Loucy (cell line): ENCODE data around the gene OSBPL9.
A peak's percentile ranks its signal among the peaks of the same experiment; 100 is the strongest.

Experiments used
- H2AFZ ChIP-seq: fragments of 200-600 bp; sonication (generic); 2 replicates; pipeline ENCODE4 v1.6.0; 2016; ENCODE audit warnings: antibody characterized with exemption, mild to moderate bottlenecking, low read length, moderate library complexity
- H3F3A ChIP-seq: fragments of 200-600 bp; 2 replicates; pipeline ENCODE4 v1.6.0; 2016; ENCODE audit warnings: antibody characterized with exemption, low read depth, mild to moderate bottlenecking
- H3K27me3 ChIP-seq: fragments of 200-600 bp; sonication (generic); 2 replicates; pipeline ENCODE4 v1.6.1; 2014; ENCODE audit warnings: low read length, mild to moderate bottlenecking; ENCODE audit not compliant: insufficient read depth, poor library complexity, severe bottlenecking
- H3K36me3 ChIP-seq: fragments of 200-600 bp; sonication (generic); 2 replicates; pipeline ENCODE4 v1.6.1; 2016; ENCODE audit warnings: low read length; ENCODE audit not compliant: insufficient read depth
- H3K4me1 ChIP-seq: fragments of 200-600 bp; sonication (generic); 2 replicates; pipeline ENCODE4 v1.5.1; 2014; ENCODE audit warnings: low read length, mild to moderate bottlenecking; ENCODE audit not compliant: insufficient read depth, poor library complexity, severe bottlenecking
- H3K4me2 ChIP-seq: fragments of 200-600 bp; sonication (generic); 2 replicates; pipeline ENCODE4 v1.6.0; 2014; ENCODE audit warnings: antibody characterized with exemption, low read length, low read depth, mild to moderate bottlenecking; ENCODE audit not compliant: poor library complexity, severe bottlenecking
- H3K4me3 ChIP-seq: fragments of 200-600 bp; sonication (generic); 2 replicates; pipeline ENCODE4 v1.5.1; 2014; ENCODE audit warnings: low read length, mild to moderate bottlenecking, mixed read lengths; ENCODE audit not compliant: poor library complexity, severe bottlenecking
- H3K79me2 ChIP-seq: fragments of 200-600 bp; sonication (generic); 2 replicates; pipeline ENCODE4 v1.6.1; 2014; ENCODE audit warnings: low read length; ENCODE audit not compliant: insufficient read depth
- H3K9ac ChIP-seq: fragments of 200-600 bp; sonication (generic); 2 replicates; pipeline ENCODE4 v1.6.0; 2014; ENCODE audit warnings: mild to moderate bottlenecking, low read depth, low read length, moderate library complexity; ENCODE audit not compliant: poor library complexity, severe bottlenecking
- H3K9me2 ChIP-seq: fragments of 200-600 bp; sonication (generic); replicated peaks from 2 replicates; pipeline ENCODE4 v1.6.1; 2016; ENCODE audit warnings: low read depth, low read length, mixed read lengths
- H3K9me3 ChIP-seq: fragments of 200-600 bp; sonication (generic); 2 replicates; pipeline ENCODE4 v1.6.1; 2014; ENCODE audit warnings: mild to moderate bottlenecking, antibody characterized with exemption, low read length, low read depth; ENCODE audit not compliant: insufficient read depth
- H4K20me1 ChIP-seq: fragments of 200-600 bp; sonication (generic); 2 replicates; pipeline ENCODE4 v1.6.0; 2014; ENCODE audit warnings: antibody characterized with exemption, low read length, mild to moderate bottlenecking; ENCODE audit not compliant: insufficient read depth, poor library complexity, severe bottlenecking
- EZH2phosphoT487 ChIP-seq: fragments of 200-600 bp; IDR thresholded peaks from 2 replicates; pipeline ENCODE4 v1.6.1; 2018; ENCODE audit warnings: antibody characterized with exemption, mild to moderate bottlenecking, moderate library complexity, borderline replicate concordance
- TF ChIP-seq, protein P1 (sequence below): fragments of 200-600 bp; sonication (generic); conservative IDR thresholded peaks from 2 replicates; pipeline ENCODE4 v1.5.1; 2014; ENCODE audit warnings: mild to moderate bottlenecking, antibody characterized with exemption, low read length

Gene OSBPL9

DNA sequence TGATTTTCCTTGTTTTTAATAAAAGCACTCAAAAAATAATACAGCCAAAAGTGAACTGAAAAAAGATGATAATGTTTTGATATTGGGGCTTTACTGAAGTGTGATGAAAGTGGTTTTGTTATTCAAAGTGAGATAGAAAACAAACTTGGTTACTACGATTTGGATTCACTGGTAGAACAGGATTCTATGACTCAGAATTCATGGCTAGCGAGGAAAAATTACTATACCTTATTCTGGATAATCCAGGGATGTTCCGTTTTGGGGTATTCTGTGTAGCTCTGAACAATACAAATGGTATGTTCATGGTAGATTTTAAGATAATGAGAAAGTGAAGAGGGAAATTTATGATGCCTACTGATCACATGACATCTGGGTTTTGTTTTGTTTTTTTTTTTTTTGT lies 144.0 kb downstream of the OSBPL9 start:
- Histone ChIP-seq H4K20me1 (peaks cover 4% of the 10 kb centered on the region), H3K36me3 (peaks cover 39% of the 10 kb centered on the region; the same call in 1 of the 2 replicates), H3K4me2 (no peak overlapping the region), H3K4me1 (peaks cover 12% of the 10 kb centered on the region), H3F3A (no peaks in the 10 kb centered on the region), H3K9me3 (no peaks in the 10 kb centered on the region), H3K9me2 (no peaks in the 10 kb centered on the region), H2AFZ (no peak overlapping the region), H3K27me3 (no peaks in the 10 kb centered on the region), H3K4me3 (no peak overlapping the region), H3K79me2 (no peaks in the 10 kb centered on the region), H3K9ac (no peak overlapping the region)
- TF ChIP-seq, protein P1, sequence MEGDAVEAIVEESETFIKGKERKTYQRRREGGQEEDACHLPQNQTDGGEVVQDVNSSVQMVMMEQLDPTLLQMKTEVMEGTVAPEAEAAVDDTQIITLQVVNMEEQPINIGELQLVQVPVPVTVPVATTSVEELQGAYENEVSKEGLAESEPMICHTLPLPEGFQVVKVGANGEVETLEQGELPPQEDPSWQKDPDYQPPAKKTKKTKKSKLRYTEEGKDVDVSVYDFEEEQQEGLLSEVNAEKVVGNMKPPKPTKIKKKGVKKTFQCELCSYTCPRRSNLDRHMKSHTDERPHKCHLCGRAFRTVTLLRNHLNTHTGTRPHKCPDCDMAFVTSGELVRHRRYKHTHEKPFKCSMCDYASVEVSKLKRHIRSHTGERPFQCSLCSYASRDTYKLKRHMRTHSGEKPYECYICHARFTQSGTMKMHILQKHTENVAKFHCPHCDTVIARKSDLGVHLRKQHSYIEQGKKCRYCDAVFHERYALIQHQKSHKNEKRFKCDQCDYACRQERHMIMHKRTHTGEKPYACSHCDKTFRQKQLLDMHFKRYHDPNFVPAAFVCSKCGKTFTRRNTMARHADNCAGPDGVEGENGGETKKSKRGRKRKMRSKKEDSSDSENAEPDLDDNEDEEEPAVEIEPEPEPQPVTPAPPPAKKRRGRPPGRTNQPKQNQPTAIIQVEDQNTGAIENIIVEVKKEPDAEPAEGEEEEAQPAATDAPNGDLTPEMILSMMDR: no peak
- no peak for TF ChIP-seq EZH2phosphoT487

DNA sequence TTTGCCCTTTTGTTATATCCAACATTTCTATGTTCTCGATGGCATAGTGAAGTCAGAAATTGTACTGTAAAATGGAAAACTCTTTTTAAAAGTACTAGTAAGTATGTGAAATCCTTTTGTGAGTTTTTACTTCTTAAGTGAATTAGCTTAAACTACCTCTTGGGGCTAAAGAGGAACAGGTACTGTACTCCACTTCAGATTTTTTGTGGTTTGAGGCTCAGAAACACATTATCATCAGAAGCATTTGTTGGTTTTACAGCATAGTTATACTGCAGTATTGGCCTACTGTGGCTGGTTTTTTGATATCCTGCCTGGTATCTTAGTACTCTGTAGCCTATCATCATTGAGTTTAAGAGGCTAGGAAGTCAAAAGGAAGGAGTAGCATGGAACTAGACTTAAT lies 144.5 kb downstream of the OSBPL9 start:
- Histone ChIP-seq H3K9me2 (no peaks in the 10 kb centered on the region), H3K36me3 (peaks cover 40% of the 10 kb centered on the region; the same call in 1 of the 2 replicates), H3K79me2 (no peaks in the 10 kb centered on the region), H3K9me3 (no peaks in the 10 kb centered on the region), H3K27me3 (no peaks in the 10 kb centered on the region), H3F3A (no peaks in the 10 kb centered on the region), H3K9ac (no peak overlapping the region), H3K4me3 (no peak overlapping the region), H4K20me1 (peaks cover 4% of the 10 kb centered on the region), H3K4me1 (peaks cover 12% of the 10 kb centered on the region), H2AFZ (no peak overlapping the region), H3K4me2 (no peak overlapping the region)
- no peak for TF ChIP-seq EZH2phosphoT487
- TF ChIP-seq, protein P1: no peak

DNA sequence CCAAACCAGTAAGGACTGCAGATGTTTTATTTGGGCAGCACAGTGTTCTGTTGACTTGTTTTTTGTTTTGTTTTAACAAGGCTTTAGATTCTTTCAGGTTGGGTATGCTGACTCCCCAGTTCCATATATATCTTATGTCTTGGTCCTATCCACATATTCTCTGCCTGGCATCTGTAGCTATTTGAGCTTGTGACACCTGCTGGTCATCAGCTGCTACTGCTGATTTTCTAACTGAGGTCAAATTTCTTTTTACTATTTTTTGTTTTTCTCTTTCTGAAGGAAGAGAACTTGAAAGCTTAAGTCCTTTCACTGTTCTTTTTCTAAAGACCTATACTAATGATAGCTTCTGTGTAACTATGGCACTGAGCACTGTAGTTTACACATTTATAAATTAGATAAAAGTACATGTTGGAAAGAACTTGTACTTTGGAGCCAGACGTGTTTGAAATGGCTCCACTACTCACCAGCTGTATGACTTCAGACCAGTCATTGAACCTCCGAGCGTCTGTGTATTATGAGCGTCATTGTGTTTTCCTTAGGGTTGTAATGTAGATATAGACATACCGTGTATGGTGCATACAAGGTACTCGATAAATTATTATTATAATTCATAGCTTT lies 152.2 kb downstream of the OSBPL9 start:
- no peaks in the 10 kb centered on the region for H3K4me1 ChIP-seq
- H3K9me2 ChIP-seq: no peaks in the 10 kb centered on the region
- H3K27me3 ChIP-seq: no peaks in the 10 kb centered on the region
- H3K4me3 ChIP-seq: no peak overlapping the region
- no peaks in the 10 kb centered on the region; the same call in 1 of the 2 replicates for H3F3A ChIP-seq
- no peak overlapping the region for H2AFZ ChIP-seq
- no peaks in the 10 kb centered on the region for H4K20me1 ChIP-seq
- no peak overlapping the region for H3K9ac ChIP-seq
- no peaks in the 10 kb centered on the region for H3K9me3 ChIP-seq
- no peak overlapping the region for H3K4me2 ChIP-seq
- TF ChIP-seq, protein P1: peak; percentile 93
- TF ChIP-seq EZH2phosphoT487: no peak
- H3K79me2 ChIP-seq: no peaks in the 10 kb centered on the region
- H3K36me3 ChIP-seq: peaks cover 80% of the 10 kb centered on the region
